NCI-H2107 treated with DMSO at 0.1 percent for 48 hours (cell line): ENCODE data around the gene TMEM31.
"Not testable (repeated sequence)": the region's sequence is repeated elsewhere in the genome, so short reads cannot be mapped to it uniquely, and the experiment has no call there.

Source experiments
- DNase-seq: peaks from one replicate; lab custom pipeline; 2025; ENCODE audit not compliant: unreplicated experiment; lab: John Stamatoyannopoulos, UW

Gene TMEM31

DNA sequence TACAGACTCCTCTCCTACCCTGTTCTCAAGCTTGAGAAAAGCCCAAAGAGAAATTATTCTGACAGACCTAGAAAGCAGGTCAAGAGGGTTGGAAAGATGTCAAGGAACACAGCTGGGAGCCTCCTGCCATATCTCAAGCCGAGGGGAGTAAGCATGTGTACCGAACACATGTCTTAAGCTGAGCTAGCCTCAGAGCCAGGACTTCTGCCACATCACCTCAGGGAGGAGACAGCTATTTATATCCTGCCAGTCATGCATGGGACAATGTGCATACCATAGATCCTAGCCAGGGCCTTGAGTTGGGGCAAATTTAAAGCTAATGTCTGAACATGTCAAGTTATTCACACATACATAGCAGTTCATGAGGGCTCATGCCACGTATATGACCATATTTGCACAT, 11.8 kb downstream of the TMEM31 start:
- no peak for DNase-seq

DNA sequence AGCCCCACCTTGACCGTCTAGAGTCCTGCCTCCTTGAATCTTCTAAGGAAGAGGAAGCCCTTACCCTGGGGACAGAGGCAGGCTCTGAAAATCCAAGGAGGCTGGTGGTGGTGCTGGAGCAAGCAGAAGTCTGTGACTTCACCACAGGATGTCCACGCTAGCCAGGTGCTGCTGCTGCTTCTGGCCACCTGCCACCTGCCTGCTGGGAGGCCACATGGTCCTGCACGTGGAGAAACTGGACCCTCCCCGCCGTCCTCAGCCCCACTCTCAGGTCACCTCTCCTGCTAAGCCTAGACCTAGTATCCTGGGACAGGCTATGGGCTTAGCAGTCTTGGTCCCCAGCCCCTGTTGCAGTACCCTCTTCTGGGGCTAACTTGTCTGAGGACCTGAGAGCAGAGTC, 15.8 kb downstream of the TMEM31 start:
- peak; percentile 2 for DNase-seq

DNA sequence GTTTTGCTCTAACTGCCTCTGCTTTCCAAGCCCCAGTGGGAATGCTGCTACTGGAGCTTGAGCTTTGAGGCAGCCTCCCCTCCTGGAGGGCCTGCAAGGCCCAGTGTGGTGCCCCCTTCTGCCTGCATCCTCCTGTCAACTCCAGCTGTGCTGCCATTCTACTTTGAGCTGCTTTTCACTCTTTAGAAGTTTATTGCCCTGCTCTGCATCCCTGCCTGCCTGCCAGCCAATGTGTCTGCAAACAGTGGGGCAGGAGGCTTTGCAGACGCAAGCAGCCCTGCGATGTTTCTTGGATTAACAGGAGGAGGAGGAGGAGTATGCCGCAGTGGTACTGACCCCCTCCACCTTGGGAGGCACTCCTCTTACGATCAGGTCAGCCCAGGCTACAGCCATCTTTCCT, 16.4 kb downstream of the TMEM31 start:
- DNase-seq, result no peak

DNA sequence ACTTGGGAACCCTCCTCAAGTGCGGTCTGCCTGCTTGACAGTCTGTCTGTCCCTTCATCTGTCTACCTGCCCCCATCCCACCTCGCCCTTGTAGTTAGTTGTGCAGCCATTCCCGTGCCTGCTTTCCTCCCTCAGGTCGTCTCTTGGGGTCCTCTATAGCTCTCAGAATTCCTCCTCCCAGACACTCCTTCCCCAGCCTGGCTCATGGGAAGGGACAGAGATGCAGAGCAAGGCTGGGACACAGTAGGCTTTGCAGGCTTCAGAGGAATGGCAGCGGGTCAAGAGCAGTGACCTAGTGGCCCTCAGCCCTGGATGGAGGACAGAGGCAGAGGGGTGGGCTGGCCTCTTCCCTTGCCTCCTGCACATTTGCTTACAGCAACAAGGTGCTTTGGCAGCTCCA, 18.3 kb downstream of the TMEM31 start:
- DNase-seq, result no peak

DNA sequence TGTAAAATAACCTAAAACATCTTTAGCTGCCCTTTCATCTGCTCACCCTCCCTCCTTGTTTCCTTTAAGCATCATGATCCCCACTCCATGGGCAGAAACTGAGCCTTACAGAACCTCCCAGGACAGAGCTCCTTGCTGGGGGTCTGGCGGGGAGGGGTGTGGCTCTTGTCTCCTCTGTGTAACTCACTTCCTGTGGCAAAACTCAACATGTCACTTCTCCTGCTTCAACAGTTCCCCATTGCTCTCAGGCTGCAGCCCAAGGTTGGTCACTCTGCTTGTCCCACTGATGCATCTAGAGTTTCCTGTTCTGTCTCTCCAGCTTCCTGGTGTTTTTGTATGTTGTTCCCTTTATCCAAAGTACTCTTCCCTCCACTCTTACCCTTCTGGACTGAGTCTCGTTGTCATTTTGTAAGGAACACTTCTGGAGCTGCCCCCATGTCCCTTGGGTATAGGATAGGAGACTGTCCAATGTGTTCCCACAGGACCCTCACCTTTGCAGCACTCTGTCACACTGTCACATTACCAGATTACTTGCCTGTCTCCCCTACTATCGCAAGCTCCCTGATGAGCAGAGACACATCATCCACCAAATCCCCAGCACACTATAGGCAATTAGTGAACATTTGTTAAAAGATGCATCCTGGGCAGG, 19.6 kb downstream of the TMEM31 start:
- no peak for DNase-seq

DNA sequence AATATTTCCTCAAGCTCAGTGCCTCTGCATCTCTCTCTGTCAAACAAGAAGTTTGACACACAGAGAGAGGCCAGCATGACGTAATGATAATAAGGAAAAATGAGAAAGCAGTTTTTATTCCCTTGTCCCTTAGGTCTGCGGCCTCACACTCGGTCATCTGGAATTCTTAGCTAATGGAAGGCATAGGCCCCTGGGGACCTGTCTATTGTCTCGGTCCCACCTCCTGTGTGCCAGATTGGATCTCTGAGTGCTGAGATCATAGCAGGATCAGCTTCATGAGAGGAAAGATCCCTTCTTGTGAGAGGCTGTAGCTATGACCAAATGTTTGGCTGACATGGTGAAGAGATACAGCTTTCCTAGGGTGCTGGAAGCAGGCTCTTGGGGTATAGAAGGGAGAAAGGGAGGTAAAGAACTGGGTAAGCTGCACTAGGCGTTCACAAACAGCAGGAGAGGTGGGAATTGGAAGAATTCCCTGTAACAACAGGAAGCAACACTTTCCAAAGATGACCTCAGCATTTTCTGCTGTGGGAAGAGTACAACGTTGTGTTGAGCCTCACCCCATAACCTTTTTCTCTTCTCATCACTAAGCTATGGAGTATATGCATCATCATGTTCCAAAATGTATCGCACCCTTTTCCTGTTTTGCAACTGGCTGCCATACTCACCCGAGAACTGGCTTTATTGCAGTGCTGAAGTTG, 20.2 kb downstream of the TMEM31 start:
- DNase-seq, result peak; percentile 56

DNA sequence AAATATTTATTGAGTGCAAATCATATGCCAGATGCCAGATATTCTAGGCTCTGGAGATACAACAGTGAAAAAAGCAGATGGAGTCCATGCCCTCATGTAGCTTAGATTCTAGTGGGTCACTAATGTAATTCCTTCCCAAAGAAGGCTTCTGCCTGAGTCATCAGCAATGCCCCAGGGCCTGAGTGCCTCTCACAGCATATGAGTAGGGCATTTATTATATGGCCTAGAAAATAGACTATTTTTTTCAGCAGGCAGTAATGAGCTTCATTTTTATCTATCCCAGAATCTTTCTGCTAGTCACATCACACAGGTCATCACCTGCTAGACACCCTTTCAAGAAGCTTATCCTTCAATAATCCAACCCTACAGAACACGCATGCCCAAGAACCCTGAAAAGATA, 22.3 kb downstream of the TMEM31 start:
- no peak for DNase-seq

DNA sequence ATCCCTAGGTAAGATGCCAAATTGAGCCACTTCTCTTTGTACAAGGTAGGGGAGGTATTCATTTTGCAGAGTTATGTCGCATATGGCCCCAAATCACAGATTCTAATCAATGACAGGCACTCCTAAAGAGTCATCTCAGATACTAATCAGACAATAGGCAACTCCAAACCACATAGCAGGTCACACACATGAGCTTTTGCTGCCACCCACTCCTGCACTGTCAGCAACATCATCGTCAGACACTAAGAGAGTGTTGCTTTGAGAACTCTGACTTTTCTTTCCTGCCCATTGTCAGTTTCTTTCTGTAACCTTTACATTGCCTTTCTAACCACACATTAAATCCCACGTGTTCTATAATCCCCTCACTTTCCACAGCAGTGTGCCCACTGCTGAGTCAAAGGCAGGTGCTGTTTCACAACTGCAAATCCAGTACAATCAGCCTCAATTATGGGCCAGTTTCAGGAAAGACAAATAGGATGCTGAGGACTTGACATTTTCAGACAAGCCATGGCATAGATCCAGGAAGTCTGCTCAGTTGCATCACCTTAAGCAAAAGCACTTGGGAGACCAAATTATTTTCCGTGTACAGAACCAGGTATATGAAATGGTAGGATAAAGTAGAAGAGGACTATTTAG, 23.5 kb downstream of the TMEM31 start:
- peak; percentile 12 for DNase-seq

DNA sequence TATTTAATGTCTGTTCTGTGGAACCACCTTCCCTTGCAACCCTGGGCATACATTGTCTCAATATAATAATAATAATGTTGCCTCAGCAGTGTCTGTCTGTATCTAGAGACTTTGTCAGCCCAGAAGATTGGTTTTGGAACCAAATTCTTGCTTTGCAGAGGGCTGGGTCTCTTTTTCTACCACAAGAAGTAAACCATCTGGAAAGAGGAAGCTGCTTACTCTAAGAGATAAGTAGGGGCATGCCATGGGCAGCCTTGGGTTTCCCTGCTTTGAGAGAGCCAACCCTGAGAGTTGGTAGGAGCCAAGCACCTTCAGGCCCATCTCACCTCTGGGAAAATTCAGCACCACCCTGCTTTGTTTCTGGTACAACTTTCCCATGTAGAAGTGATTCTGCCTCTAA, 27.0 kb downstream of the TMEM31 start:
- DNase-seq, result no peak

DNA sequence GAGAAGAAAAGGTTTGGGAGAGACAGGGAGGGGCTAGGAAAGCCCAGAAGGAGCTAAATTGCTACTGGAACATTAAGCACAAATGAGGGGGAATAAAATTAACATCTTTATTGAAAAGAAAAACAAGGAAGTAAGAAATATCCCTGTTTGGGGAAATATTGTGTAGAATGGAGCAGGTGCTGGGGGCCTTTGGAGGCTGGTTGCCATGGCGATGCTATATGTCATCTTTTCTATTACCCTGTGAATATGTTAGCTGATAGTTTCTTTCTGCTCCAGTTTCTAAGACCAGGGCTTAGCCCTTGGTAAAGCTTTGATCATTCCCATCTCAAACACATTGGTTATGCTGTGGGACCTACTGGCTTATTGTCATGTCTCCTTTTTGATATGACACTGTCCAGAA, 28.7 kb downstream of the TMEM31 start:
- DNase-seq, result no peak

DNA sequence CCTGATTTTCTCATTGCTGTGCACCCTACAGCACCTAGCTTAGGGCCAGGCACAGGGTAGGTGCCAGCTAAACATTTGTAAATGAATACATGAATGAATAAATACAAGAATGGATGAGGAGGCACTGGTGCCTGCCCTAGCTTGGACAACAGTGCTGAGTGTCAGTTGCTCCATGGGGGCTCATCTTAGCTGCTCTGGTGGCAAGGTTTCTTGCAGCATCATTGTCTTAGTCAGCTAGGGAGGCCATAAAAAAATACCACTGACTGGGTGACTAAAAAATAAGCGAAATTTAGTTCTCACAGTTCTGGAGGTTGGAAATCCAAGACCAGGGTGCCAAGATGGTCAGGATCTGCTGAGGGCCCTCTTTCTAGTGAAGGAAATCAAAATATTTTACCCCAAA, 31.2 kb downstream of the TMEM31 start:
- no peak for DNase-seq

DNA sequence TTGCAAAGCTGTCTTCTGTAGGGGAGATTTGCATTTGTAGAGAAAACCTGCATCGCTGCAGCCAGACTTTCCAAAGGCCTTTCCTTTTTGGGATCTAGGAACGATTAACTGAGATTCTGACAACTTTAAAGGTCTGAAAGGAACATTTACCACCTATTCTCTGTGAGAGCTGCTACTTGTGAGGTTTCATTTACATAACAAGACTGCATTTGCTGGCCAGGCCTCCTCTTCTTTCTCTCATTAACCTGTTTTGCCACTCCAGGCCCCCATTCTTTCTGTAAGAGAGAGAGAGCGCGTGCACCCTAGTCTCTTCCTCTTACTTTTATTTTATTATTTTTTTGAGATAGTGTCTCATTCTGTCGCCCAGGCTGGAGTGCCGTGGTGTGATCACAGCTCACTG, 31.6 kb downstream of the TMEM31 start:
- DNase-seq, result no peak

DNA sequence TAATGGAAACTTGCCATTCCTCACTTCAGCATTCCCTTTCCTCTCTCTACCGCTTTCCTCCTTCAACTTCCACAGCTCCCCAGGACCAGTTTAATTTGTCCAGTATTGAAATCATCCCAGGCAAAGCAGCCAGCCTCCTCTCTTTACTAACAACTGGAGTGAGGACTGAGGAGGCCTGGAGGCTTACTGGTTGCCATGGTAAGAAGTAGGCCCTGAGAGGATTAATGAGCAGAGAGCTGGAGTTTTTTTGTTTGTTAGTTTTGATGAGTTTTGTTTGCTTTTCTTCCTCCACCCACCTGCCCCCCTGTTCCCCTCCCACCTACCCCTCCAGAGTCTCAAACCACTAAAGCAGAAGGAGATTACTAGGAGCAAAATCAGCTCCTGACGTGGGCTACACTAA, 36.5 kb downstream of the TMEM31 start:
- DNase-seq, result no peak

DNA sequence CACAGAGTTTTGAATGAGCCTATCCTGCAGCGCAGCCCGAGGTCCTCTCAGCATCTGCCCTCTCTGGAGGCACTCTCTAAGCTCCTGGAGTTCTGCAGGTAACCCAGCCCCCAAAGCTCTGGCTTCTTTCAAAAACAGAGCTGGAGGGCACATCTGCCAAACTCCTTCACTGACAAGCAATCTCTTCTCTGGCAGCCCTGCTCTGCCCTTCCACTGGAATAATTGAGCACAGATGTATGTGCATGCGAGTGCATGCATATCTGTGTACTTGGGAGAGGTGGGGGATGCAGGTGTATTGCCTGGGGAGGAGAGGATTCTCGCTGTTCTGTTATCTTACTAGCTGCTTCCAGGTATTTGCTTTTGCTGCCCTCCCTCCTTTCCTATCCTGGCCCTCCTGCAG, 43.7 kb downstream of the TMEM31 start:
- no peak for DNase-seq

DNA sequence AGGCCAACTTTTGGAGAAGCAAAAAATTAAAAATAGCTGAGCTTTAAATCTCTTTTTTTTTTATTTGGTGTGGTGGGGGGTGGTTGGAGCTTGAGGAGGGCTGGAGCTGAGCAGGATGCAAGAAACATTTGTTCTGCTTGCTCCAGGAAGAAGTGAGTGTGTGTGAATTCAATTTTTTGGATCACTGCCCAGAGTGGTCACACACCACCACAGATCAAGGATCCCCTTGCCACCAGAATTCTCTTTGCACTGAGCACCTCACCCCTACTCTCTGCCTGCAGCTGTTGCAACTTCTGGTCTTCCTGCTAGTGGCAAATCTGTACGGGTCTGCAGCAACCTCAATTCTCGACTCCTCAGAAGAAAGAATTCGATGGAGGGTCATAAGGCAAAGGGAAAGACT, 46.0 kb downstream of the TMEM31 start:
- DNase-seq, result peak; percentile 53

DNA sequence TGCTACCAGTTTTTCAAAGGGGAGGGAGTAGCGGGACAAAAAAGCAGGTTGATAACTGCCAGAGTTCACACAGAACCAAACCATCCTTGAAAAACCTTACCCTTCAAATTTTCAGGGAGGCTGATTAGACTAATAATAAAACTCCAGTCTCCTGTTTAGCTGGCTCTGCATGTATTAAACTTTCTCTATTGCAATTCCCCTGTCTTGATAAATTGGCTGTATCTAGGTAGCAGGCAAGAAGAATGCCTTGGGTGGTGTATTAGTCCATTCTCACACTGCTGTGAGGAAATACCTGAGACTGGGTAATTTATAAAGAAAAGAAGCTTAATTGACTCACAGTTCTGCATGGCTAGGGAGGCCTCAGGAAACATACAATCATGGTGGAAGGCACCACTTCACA, 47.8 kb downstream of the TMEM31 start:
- no peak for DNase-seq

DNA sequence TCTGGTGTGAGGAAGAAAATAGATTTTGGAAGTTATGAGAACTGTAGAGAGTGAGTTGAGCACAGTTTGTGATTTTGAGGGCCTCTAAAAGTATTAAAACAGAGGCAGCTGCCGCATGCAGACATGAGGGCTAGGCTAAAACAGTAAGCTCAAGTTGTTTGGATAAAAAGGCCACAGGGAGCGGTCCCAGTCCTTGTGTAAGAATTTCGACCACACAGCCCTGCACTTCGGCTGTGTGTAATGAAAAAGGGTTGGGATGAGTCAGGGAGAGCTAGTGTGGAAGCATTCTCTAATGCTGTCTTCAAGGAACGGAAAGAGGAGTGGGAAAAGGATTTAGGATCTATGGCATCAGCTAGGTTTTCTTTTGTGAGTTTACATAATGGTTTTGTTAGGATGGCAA, 52.8 kb downstream of the TMEM31 start:
- DNase-seq, result not testable (repeated sequence)
